Muscle layer of colon (tissue), 2 donors: Measurements from ENCODE around the gene VSIG10L2.

Experiments
- H3K27ac ChIP-seq: one replicate; pipeline ENCODE4 v1.7.0; 2013; ENCODE audit warnings: low read depth, mild to moderate bottlenecking, low read length, moderate library complexity
- H3K27me3 ChIP-seq, 2 donors: one replicate each; pipeline ENCODE4 v1.7.0; 2013; ENCODE audit warnings: low read length in 2 of 2, mild to moderate bottlenecking in 2 of 2; ENCODE audit not compliant: insufficient read depth in 2 of 2, control insufficient read depth in 1 of 2
- H3K36me3 ChIP-seq: one replicate; pipeline ENCODE4 v1.7.0; 2013; ENCODE audit warnings: mild to moderate bottlenecking, low read length; ENCODE audit not compliant: insufficient read depth
- H3K4me1 ChIP-seq: one replicate; pipeline ENCODE4 v1.7.0; 2013; ENCODE audit warnings: mild to moderate bottlenecking, low read length; ENCODE audit not compliant: insufficient read depth
- H3K4me3 ChIP-seq, 2 donors: one replicate each; pipeline ENCODE4 v1.7.0; 2013; ENCODE audit warnings: low read length in 2 of 2, low read depth in 1 of 2, mild to moderate bottlenecking in 1 of 2, moderate library complexity in 1 of 2
- H3K9ac ChIP-seq: one replicate; pipeline ENCODE4 v1.7.0; 2013; ENCODE audit warnings: low read length
- H3K9me3 ChIP-seq: one replicate; pipeline ENCODE4 v1.7.0; 2013; ENCODE audit warnings: mild to moderate bottlenecking, low read length
- donor health status: abdominal sarcoma.
- donor health status: Adenocarcinoma of cecum.

The VSIG10L2 gene

DNA sequence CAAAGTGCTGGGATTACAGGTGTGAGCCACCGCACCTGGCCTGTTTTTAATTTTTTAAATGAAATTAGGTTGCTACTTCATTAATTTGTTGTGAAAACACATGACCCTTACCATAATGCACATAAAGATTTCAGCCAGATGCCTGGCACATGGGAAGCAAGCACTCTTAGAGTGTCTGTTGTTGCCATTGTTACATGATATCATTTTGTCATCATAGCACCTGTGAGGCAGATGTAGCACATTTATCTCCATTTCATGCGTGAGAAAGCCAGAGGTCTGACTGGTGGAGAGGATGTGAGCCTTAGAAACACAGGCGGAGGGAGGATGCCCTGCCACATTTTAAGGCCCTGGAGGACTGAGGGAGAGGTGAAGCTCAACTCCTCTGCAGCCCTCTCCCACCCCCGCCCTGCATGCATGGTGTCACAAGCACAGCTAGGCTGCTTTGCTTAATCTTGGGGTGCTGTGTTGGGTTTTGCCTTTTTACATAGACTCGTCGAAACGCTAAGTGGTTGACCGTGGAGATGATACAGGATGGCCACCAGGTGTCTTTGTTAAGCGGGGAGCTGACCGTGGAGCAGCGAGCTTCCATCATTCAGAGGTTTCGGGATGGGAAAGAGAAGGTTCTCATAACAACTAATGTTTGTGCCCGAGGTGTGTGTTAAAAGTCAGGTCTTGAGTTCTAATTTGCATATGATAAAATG lies 27.6 kb upstream of the VSIG10L2 start:
- H3K9ac ChIP-seq, result no peak overlapping the region
- no peak overlapping the region for H3K27ac ChIP-seq

GRCh38 chr11:125921042-125921441 lies 24.8 kb upstream of the VSIG10L2 start:
- Histone ChIP-seq H3K27ac (no peak overlapping the region), H3K9ac (no peak overlapping the region), H3K4me1 (no peaks in the 10 kb centered on the region), H3K27me3 (no peaks in the 10 kb centered on the region), H3K9me3 (no peaks in the 10 kb centered on the region), H3K4me3 (no peak overlapping the region), H3K36me3 (no peaks in the 10 kb centered on the region)

More for the DNA sequence above, 27.6 kb upstream of the VSIG10L2 start:
- H3K4me3 ChIP-seq, result no peak overlapping the region
- no peaks in the 10 kb centered on the region for H3K9me3 ChIP-seq
- H3K36me3 ChIP-seq, result no peaks in the 10 kb centered on the region
- H3K27me3 ChIP-seq, result no peaks in the 10 kb centered on the region
- no peaks in the 10 kb centered on the region for H3K4me1 ChIP-seq

- H3K36me3 ChIP-seq, result no peaks in the 10 kb centered on the region
- no peak overlapping the region for H3K9ac ChIP-seq
- no peaks in the 10 kb centered on the region for H3K4me1 ChIP-seq
- no peaks in the 10 kb centered on the region for H3K27me3 ChIP-seq
- no peak overlapping the region for H3K27ac ChIP-seq
- no peak overlapping the region for H3K4me3 ChIP-seq
- no peaks in the 10 kb centered on the region for H3K9me3 ChIP-seq
Measured at GRCh38 chr11:125922156-125922555, 23.7 kb upstream of the VSIG10L2 start.

DNA sequence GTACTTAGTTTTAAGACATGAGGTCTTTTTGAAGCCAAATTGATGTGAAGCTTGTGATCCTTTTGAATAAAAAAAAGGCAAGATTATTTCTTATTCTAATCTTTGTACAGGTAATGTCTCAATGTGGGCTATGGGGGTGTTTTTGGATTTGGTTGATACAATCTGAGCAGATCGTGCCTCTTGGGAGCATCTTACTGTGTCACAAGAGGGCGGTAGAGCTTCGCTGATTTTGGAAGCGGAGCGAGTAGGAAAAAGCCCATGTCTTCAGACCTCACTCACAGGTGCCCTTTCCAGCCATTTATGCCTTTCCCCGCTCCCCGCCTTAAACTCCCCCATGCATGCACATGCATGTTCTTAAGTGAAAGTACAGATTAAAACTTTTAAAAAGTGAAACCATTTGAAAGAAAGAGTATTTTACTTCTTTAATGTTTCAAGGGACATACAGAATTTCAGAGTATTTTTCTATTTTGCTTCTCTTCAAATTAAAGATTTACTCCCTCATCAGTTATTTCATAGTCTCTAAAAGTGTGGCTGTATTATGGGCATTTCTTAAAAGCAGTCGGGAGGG lies 22.7 kb upstream of the VSIG10L2 start:
- no peak overlapping the region for H3K9ac ChIP-seq
- no peak overlapping the region for H3K4me3 ChIP-seq
- no peaks in the 10 kb centered on the region for H3K9me3 ChIP-seq
- H3K4me1 ChIP-seq, result no peaks in the 10 kb centered on the region
- H3K36me3 ChIP-seq, result no peaks in the 10 kb centered on the region
- no peak overlapping the region for H3K27ac ChIP-seq
- H3K27me3 ChIP-seq, result no peaks in the 10 kb centered on the region

DNA sequence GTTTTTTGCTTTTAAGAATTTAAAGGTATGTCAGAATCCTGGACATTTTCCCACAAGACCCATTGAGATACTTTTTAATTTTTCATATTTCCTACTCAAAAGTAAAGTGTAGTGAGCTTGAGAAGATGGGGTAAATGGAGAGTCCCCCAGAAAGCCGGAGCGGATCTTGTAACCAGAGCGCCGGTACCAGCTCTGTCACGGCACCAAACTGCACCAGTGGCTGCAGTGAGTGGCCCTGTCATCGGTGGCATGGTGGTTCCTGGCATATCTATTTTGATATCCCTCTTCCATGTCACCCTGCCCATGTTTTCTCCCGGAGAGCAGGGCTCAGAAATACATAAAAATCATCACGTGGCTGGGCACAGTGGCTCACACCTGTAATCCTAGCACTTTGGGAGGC lies 22.2 kb upstream of the VSIG10L2 start:
- no peak overlapping the region for H3K4me3 ChIP-seq
- H3K9ac ChIP-seq, result no peak overlapping the region

GRCh38 chr11:125924384-125925007 lies 21.3 kb upstream of the VSIG10L2 start:
- H3K4me3 ChIP-seq, result no peak overlapping the region
- no peaks in the 10 kb centered on the region for H3K27me3 ChIP-seq
- H3K9ac ChIP-seq, result no peak overlapping the region

More for the DNA sequence above, 22.2 kb upstream of the VSIG10L2 start:
- Histone ChIP-seq H3K27ac (no peak overlapping the region), H3K9me3 (no peaks in the 10 kb centered on the region), H3K36me3 (no peaks in the 10 kb centered on the region), H3K4me1 (no peaks in the 10 kb centered on the region), H3K27me3 (no peaks in the 10 kb centered on the region)

DNA sequence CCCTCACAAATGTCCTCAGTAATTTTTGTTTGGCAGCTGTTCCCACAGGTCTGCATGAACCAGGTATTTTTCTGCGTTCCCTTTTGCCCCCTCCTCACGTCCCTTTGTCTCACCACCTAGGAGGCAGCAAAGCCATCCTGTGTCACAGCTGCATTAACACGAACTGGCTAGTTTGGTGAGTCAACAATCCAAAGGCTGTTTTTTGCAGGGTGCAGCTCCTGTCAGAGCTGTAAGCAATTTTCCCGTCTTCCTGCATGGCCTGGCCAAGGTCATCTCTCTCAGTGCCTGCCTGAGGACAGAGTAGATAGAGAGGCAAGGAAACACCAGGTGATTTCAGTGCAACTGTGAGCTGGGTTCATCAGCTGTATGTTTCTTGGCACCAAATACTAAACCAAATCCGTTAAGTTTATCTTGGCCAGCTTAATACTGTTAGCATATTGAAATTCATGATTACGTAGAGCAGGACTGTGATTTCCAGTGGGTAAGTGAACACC lies 20.6 kb upstream of the VSIG10L2 start:
- Histone ChIP-seq H3K27ac (no peak overlapping the region), H3K4me3 (no peak overlapping the region), H3K9me3 (no peaks in the 10 kb centered on the region), H3K4me1 (no peaks in the 10 kb centered on the region), H3K36me3 (no peaks in the 10 kb centered on the region), H3K27me3 (no peaks in the 10 kb centered on the region), H3K9ac (no peak overlapping the region)

More at GRCh38 chr11:125924384-125925007, 21.3 kb upstream of the VSIG10L2 start:
- H3K36me3 ChIP-seq, result no peaks in the 10 kb centered on the region
- no peaks in the 10 kb centered on the region for H3K9me3 ChIP-seq
- no peaks in the 10 kb centered on the region for H3K4me1 ChIP-seq
- H3K27ac ChIP-seq, result no peak overlapping the region

DNA sequence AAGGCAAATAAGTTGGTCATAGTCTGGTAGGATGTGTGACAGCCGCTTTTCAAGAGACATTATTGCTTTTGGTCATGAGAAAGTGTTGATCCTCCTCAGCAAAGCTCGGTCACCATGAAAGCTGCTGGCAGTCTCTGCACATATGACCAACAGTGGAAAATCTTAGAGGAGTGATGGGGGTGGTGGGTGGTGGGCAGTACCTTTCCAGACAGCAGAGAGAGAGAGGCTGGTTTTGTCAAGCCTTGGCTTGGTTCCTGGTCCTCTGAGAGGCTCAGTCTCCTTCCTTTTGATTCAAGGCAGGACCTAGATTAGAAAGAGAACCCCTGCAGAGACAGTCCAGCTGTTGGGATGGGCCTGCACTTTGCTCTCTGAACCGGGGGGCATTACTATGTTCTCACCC lies 20.0 kb upstream of the VSIG10L2 start:
- no peaks in the 10 kb centered on the region for H3K27me3 ChIP-seq
- H3K27ac ChIP-seq, result no peak overlapping the region
- no peak overlapping the region for H3K9ac ChIP-seq
- no peaks in the 10 kb centered on the region for H3K36me3 ChIP-seq
- no peak overlapping the region for H3K4me3 ChIP-seq
- H3K9me3 ChIP-seq, result no peaks in the 10 kb centered on the region
- no peaks in the 10 kb centered on the region for H3K4me1 ChIP-seq

DNA sequence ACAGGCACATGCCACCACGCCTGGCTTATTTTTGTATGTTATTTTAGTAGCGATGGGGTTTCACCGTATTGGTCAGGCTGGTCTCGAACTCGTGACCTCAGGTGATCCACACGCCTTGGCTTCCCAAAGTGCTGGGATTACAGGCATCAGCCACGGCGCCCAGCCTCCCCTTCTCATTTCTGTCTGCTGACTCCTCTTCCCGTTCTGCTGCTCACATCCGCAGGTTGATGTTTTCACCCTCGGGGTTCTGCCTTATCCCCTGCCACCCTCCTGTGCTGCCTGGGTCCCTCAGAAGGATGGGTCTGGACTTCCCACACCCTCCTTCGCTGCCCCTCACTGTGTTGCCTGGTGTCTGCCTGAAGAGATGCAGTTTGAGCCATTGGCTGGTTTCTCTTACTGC lies 19.2 kb upstream of the VSIG10L2 start:
- Histone ChIP-seq H3K9ac (no peak overlapping the region), H3K9me3 (no peaks in the 10 kb centered on the region), H3K27me3 (no peaks in the 10 kb centered on the region), H3K27ac (no peak overlapping the region), H3K36me3 (no peaks in the 10 kb centered on the region), H3K4me1 (peaks cover 8% of the 10 kb centered on the region), H3K4me3 (no peak overlapping the region)

DNA sequence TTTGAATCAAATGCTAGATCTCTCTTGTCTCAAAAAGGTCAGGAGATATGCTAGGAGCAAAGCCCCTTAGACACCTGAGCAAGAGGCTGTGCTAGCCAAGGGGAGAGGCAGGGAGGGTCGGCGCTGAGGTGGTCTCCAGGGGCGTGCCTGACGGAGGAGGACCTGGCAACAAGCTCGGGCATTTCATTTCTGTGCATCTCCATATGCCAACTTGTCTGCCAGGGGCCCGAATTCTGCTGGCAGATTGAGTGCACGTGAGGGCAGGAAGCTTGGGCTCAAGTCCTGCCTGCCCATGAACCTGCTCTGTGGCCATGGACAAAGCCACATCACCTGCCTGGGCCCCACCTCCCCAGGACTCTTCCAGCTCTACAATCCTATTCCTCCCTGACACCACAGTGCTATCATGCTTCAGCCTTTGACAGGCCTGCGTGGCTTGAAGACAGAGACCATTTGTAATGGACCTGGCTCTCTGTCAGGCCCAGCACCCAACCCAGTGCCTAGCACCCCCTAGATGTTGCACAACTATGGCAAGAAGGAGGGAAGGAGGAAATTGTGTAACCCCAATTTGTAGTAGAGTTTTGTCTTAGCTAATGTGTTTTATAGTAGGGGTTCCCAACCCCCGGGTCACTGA lies 16.3 kb upstream of the VSIG10L2 start:
- peaks cover 13% of the 10 kb centered on the region for H3K4me1 ChIP-seq
- H3K27ac ChIP-seq, result no peak overlapping the region
- no peaks in the 10 kb centered on the region for H3K9me3 ChIP-seq
- H3K9ac ChIP-seq, result no peak overlapping the region
- H3K36me3 ChIP-seq, result no peaks in the 10 kb centered on the region
- no peak overlapping the region for H3K4me3 ChIP-seq
- H3K27me3 ChIP-seq, result no peaks in the 10 kb centered on the region

- no peaks in the 10 kb centered on the region for H3K36me3 ChIP-seq
- no peaks in the 10 kb centered on the region for H3K9me3 ChIP-seq
- H3K4me3 ChIP-seq, result no peak overlapping the region
- H3K9ac ChIP-seq, result no peak overlapping the region
- H3K27me3 ChIP-seq, result no peaks in the 10 kb centered on the region
- H3K4me1 ChIP-seq, result peaks cover 13% of the 10 kb centered on the region
- H3K27ac ChIP-seq, result no peak overlapping the region
Measured at GRCh38 chr11:125930076-125930450, 15.8 kb upstream of the VSIG10L2 start.
